PC-9 (cell line): ENCODE measurements around the gene LRP3.

ENCODE experiments used
- CTCF ChIP-seq: fragments of 200-600 bp; sonication (generic); conservative IDR thresholded peaks from 2 replicates; pipeline ENCODE4 v1.6.1; 2017; ENCODE audit warnings: mixed run types, antibody characterized with exemption, mild to moderate bottlenecking, moderate library complexity
- EZH2 ChIP-seq: fragments of 200-600 bp; sonication (generic); IDR thresholded peaks from 2 replicates; pipeline ENCODE4 v1.8.0; 2017; ENCODE audit warnings: antibody characterized with exemption, low read depth

DNA sequence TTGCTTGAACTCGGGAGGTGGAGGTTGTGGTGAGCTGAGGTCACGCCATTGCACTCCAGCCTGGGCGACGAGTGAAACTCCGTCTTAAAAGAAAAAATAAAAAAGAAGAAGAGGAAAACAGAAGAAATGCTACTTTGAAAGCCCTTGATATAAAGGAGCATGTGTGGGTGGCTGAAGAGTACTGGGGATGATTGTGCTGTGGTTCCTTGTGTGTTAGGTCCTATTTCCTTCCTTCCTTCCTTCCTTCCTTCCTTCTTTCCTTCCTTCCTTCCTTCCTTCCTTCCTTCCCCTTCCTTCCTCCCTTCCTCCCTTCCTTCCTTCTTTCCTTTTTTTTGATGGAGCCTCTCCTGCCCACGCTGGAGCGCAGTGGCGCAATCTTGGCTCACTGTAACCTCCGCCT lies 47.9 kb upstream of the LRP3 start:
- TF ChIP-seq CTCF (no peak), EZH2 (no peak)
